Smooth muscle cell (in vitro differentiated cells): ENCODE measurements around the gene PHF21A. TPM values are rescaled to one million over a fixed set of nuclear protein-coding genes. Genes with fewer than 3 reads are reported as not detected.
"Not testable (repeated sequence)": the region's sequence is repeated elsewhere in the genome, so short reads cannot be mapped to it uniquely, and the experiment has no call there.

Experiments
- DNase-seq: peaks from one replicate; lab custom pipeline; 2025; ENCODE audit not compliant: unreplicated experiment; lab: John Stamatoyannopoulos, UW
- H2AFZ ChIP-seq: fragments of 200-600 bp; sonication (generic); 2 replicates; pipeline ENCODE4 v1.6.0; 2016; ENCODE audit warnings: antibody characterized with exemption, low read depth, mild to moderate bottlenecking
- H3F3A ChIP-seq: fragments of 200-600 bp; sonication (generic); 2 replicates; pipeline ENCODE4 v1.6.0; 2017; ENCODE audit warnings: antibody characterized with exemption, low read depth
- H3K27ac ChIP-seq: fragments of 200-600 bp; sonication (generic); 2 replicates; pipeline ENCODE4 v1.5.1; 2016; ENCODE audit warnings: low read depth, mild to moderate bottlenecking
- H3K27me3 ChIP-seq: fragments of 200-600 bp; sonication (generic); 2 replicates; pipeline ENCODE4 v1.6.1; 2016; ENCODE audit warnings: low read depth, mild to moderate bottlenecking
- H3K36me3 ChIP-seq: fragments of 200-600 bp; sonication (generic); 2 replicates; pipeline ENCODE4 v1.5.1; 2016; ENCODE audit warnings: low read depth
- H3K4me1 ChIP-seq: fragments of 200-600 bp; sonication (generic); 2 replicates; pipeline ENCODE4 v1.5.1; 2016; ENCODE audit warnings: low read depth
- H3K4me2 ChIP-seq: fragments of 200-600 bp; sonication (generic); 2 replicates; pipeline ENCODE4 v1.6.0; 2016; ENCODE audit warnings: mild to moderate bottlenecking
- H3K4me3 ChIP-seq: fragments of 200-600 bp; sonication (generic); 2 replicates; pipeline ENCODE4 v1.5.1; 2016; ENCODE audit warnings: mild to moderate bottlenecking
- H3K79me2 ChIP-seq: fragments of 200-600 bp; sonication (generic); 2 replicates; pipeline ENCODE4 v1.6.0; 2016; ENCODE audit warnings: low read depth, mild to moderate bottlenecking
- H3K9ac ChIP-seq: fragments of 200-600 bp; sonication (generic); 2 replicates; pipeline ENCODE4 v1.6.0; 2016; ENCODE audit warnings: low read depth
- H3K9me3 ChIP-seq: fragments of 200-600 bp; sonication (generic); replicated peaks from 2 replicates; pipeline ENCODE4 v1.5.1; 2016; ENCODE audit warnings: low read depth
- H4K20me1 ChIP-seq: fragments of 200-600 bp; sonication (generic); 2 replicates; pipeline ENCODE4 v1.6.0; 2016; ENCODE audit warnings: low read depth
- WGBS: methylation state at CpG from one replicate; pipeline ENCODE4 v1.1.7; 2016; ENCODE audit warnings: low lambda C conversion rate; 5-methylcytosine and 5-hydroxymethylcytosine counted together
- polyA plus RNA-seq: library from polyadenylated mRNA; unstranded; fragments of >200 nt; fragmentation: Nextera tagmentation; extraction: Ambion mirVana; gene quantifications from 2 replicates; pipeline ENCODE4 v1.2.1, GENCODE V29; 2016
- total RNA-seq: library from RNA; depleted of rRNA; stranded (reverse); fragments of >200 nt; gene quantifications from 2 replicates; pipeline ENCODE4 v1.2.3, GENCODE V29; 2014
- TF ChIP-seq, protein P1 (sequence below): fragments of 200-600 bp; sonication (generic); IDR thresholded peaks from 2 replicates; pipeline ENCODE4 v1.5.1; 2017; ENCODE audit warnings: borderline replicate concordance, mild to moderate bottlenecking, antibody characterized with exemption; ENCODE audit not compliant: insufficient read depth, poor library complexity, severe bottlenecking

PHF21A gene
- total and polyA plus RNA-seq, 2 experiments from 2014 or later, result 26.1 to 28.7 TPM

DNA sequence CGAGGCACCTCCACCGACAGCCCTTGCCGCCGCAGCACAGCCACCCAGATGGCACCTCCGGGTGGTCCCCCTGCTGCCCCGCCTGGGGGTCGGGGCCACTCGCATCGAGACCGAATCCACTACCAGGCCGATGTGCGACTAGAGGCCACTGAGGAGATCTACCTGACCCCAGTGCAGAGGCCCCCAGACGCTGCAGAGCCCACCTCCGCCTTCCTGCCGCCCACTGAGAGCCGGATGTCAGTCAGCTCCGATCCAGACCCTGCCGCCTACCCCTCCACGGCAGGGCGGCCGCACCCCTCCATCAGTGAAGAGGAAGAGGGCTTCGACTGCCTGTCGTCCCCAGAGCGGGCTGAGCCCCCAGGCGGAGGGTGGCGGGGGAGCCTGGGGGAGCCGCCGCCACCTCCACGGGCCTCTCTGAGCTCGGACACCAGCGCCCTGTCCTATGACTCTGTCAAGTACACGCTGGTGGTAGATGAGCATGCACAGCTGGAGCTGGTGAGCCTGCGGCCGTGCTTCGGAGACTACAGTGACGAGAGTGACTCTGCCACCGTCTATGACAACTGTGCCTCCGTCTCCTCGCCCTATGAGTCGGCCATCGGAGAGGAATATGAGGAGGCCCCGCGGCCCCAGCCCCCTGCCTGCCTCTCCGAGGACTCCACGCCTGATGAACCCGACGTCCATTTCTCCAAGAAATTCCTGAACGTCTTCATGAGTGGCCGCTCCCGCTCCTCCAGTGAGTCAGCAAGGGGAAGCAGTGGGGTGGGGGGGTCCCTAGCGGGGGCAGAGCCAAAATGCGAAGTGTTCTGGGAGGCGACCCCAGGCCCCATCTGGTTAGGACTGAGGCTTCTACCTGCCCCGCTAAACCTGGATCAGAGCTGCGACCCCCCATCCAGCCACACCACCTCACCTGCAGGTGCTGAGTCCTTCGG is 218.5 kb downstream of the PHF21A start:
- Histone ChIP-seq H3K9ac (no peak overlapping the region), H3K27ac (no peak overlapping the region), H3K36me3 (no peaks in the 10 kb centered on the region), H4K20me1 (peaks cover 9% of the 10 kb centered on the region), H2AFZ (no peak overlapping the region), H3K4me2 (no peak overlapping the region), H3K27me3 (no peaks in the 10 kb centered on the region), H3K4me3 (no peak overlapping the region), H3F3A (no peaks in the 10 kb centered on the region), H3K9me3 (no peaks in the 10 kb centered on the region), H3K79me2 (no peaks in the 10 kb centered on the region), H3K4me1 (peaks cover 14% of the 10 kb centered on the region)
- TF ChIP-seq, protein P1, sequence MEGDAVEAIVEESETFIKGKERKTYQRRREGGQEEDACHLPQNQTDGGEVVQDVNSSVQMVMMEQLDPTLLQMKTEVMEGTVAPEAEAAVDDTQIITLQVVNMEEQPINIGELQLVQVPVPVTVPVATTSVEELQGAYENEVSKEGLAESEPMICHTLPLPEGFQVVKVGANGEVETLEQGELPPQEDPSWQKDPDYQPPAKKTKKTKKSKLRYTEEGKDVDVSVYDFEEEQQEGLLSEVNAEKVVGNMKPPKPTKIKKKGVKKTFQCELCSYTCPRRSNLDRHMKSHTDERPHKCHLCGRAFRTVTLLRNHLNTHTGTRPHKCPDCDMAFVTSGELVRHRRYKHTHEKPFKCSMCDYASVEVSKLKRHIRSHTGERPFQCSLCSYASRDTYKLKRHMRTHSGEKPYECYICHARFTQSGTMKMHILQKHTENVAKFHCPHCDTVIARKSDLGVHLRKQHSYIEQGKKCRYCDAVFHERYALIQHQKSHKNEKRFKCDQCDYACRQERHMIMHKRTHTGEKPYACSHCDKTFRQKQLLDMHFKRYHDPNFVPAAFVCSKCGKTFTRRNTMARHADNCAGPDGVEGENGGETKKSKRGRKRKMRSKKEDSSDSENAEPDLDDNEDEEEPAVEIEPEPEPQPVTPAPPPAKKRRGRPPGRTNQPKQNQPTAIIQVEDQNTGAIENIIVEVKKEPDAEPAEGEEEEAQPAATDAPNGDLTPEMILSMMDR, result no peak
- WGBS, result 97% methylated on average over 50 of the region's 56 CpGs
- no peak for DNase-seq

DNA sequence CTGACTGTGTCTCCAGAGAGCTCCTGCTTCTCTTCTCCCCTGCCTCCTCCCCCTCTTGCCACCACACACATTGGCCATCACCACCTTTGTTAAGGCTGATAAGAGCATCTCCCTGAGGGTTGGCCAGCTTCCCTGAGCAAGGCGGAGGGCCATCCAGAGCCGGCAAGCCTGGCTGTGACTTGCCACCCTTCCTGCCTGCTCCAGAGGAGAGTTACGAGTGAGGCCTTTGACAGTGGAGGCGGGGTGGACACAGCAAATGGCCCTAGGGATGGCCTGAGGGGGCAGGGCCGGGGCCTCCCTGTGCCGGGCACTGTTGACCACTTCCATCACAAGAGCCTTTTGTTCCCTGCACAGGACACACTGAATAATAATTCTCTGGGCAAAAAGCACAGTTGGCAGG is 219.6 kb downstream of the PHF21A start:
- no peaks in the 10 kb centered on the region for H3K27me3 ChIP-seq
- no peak overlapping the region for H3K4me2 ChIP-seq
- H3K36me3 ChIP-seq, result no peaks in the 10 kb centered on the region
- H2AFZ ChIP-seq, result no peak overlapping the region
- H3F3A ChIP-seq, result no peaks in the 10 kb centered on the region
- H3K4me1 ChIP-seq, result peaks cover 16% of the 10 kb centered on the region
- no peak overlapping the region for H3K4me3 ChIP-seq
- no peaks in the 10 kb centered on the region for H3K79me2 ChIP-seq
- TF ChIP-seq, protein P1, result no peak
- H4K20me1 ChIP-seq, result peaks cover 9% of the 10 kb centered on the region
- no peak overlapping the region for H3K27ac ChIP-seq
- H3K9ac ChIP-seq, result no peak overlapping the region
- WGBS, result 92% methylated on average over 6 of the region's 6 CpGs
- no peak for DNase-seq
- H3K9me3 ChIP-seq, result no peaks in the 10 kb centered on the region

DNA sequence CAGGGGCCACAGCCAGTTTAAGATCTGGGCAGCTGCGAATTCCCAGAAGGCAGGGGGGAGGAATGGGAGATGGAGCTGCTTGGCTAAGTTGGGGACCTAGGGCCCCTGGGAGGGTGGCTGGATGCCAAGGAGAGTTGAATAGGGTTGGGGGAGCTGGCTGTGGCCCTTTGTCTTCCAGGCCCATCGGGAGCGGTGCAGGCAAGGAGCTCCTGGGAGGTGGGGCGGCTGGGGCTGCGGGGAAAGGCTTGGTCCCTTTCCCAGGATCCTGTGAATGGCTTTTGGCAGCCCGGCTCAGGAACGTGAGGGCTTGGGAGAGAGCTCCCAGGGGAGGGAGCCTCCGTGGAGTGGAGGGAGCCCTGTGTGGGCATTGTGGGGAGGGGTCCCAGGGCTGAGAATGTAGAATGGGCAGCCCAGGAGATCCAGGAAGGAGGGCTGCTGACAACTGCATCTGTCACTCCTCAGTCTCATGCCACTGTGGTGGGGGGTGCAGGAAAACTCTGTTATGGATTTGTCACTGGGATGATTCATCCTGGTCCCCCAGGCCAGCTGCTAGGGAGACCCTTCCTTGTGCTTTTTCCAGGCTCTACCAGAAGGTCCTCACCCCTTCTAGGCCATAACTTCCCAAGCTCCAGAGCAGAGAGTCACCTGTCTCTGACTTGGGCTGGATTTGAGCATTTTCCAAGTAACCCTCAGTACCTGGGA is 220.2 kb downstream of the PHF21A start:
- Histone ChIP-seq H3K36me3 (no peaks in the 10 kb centered on the region), H3K4me2 (peak overlapping the region; percentile 99), H3K27me3 (no peaks in the 10 kb centered on the region), H4K20me1 (peaks cover 9% of the 10 kb centered on the region), H3F3A (no peaks in the 10 kb centered on the region), H3K4me1 (peaks cover 21% of the 10 kb centered on the region), H3K9ac (peak overlapping the region; percentile 97), H3K4me3 (peak overlapping the region; percentile 68), H2AFZ (no peak overlapping the region), H3K79me2 (no peaks in the 10 kb centered on the region), H3K9me3 (no peaks in the 10 kb centered on the region), H3K27ac (no peak overlapping the region)
- DNase-seq, result no peak
- WGBS, result 61% methylated on average over 8 of the region's 8 CpGs
- TF ChIP-seq, protein P1, result no peak

DNA sequence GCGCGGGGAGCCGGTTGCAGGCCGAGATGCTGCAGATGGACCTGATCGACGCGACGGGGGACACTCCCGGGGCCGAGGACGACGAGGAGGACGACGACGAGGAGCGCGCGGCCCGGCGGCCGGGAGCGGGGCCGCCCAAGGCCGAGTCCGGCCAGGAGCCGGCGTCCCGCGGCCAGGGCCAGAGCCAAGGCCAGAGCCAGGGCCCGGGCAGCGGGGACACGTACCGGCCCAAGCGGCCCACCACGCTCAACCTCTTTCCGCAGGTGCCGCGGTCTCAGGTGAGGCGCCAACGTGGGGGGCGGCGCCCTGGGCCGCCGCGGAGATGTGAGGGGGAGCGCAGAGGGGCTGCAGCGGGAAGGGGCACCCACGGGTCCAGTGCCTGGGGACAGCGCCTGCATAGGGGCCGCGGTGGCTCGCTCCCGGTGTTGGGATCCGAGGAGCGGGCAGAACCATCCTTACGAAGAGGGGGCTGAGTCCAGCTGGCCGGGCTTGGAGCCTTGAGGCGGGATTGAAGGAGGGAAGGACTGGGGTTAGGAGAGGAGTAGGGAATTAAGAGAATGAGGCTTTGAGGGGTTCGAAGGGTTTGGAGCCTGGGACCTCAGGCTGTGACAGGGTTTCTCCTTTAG is 221.0 kb downstream of the PHF21A start:
- Histone ChIP-seq H3K4me2 (peak overlapping the region; percentile 99), H3K4me3 (peak overlapping the region; percentile 68), H3K4me1 (peaks cover 24% of the 10 kb centered on the region), H3K9ac (peak overlapping the region; percentile 97)
- not testable (repeated sequence) for H4K20me1 ChIP-seq, H3K9me3 ChIP-seq, H3K27ac ChIP-seq, H3K79me2 ChIP-seq, H3K36me3 ChIP-seq, H2AFZ ChIP-seq, H3K27me3 ChIP-seq, H3F3A ChIP-seq, DNase-seq
- 5% methylated on average over 25 of the region's 59 CpGs for WGBS
